ENCODE measurements around the gene TRIM47.

- TF ChIP-seq, protein P1, sequence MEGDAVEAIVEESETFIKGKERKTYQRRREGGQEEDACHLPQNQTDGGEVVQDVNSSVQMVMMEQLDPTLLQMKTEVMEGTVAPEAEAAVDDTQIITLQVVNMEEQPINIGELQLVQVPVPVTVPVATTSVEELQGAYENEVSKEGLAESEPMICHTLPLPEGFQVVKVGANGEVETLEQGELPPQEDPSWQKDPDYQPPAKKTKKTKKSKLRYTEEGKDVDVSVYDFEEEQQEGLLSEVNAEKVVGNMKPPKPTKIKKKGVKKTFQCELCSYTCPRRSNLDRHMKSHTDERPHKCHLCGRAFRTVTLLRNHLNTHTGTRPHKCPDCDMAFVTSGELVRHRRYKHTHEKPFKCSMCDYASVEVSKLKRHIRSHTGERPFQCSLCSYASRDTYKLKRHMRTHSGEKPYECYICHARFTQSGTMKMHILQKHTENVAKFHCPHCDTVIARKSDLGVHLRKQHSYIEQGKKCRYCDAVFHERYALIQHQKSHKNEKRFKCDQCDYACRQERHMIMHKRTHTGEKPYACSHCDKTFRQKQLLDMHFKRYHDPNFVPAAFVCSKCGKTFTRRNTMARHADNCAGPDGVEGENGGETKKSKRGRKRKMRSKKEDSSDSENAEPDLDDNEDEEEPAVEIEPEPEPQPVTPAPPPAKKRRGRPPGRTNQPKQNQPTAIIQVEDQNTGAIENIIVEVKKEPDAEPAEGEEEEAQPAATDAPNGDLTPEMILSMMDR (IDR thresholded peaks at IDR 0.05) = no peak
- no peak for TF ChIP-seq POLR2A (IDR thresholded peaks at IDR 0.05; ENCODE audit: low read depth)
- no peak for TF ChIP-seq POLR2AphosphoS5 (IDR thresholded peaks at IDR 0.05)
Observed at GRCh38 chr17:75837899-75838298, 40.5 kb downstream of the TRIM47 start.

All from esophagus muscularis mucosa (tissue), 3 donors.